ENCODE results near the gene CLIP2.

Gene CLIP2

DNA sequence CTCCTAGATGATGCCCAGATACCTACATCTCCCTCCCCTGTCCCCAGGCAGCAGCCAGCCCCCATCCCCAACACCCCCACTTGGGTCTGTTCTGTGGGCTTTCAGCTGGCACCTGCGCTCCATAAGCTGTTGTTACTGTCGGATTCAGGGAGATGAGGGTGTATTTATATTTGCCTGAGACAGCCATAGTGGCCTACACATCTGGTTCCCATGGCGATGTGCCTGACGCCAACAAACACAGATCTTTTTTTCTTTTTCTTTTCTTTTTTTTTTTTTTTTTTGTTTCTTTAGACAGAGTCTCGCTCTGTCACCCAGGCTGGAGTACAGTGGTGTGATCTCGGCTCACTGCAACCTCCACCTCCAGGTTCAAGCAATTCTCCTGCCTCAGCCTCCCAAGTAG lies 73.1 kb downstream of the CLIP2 start:
- no peak for DNase-seq (ENCODE audit: extremely low spot score)
- ChIA-PET CTCF (interaction anchor here (1.3 kb wide), 1 partner anchor 39 kb away, joined by 3 read pairs; no protein-coding TSS in a partner anchor), POLR2A (no interaction called here)
- no peak for TF ChIP-seq CTCF (IDR thresholded peaks at IDR 0.05; ENCODE audit: control extremely low read depth, extremely low read depth, low read depth, missing control alignments)

GRCh38 chr7:74364061-74364460 lies 74.9 kb downstream of the CLIP2 start:
- CTCF ChIA-PET, result interaction anchor here (1.0 to 1.4 kb wide), 2 partner anchors 11 to 158 kb away, joined by 3 to 4 read pairs; no protein-coding TSS in a partner anchor
- no peak for TF ChIP-seq CTCF (IDR thresholded peaks at IDR 0.05; ENCODE audit: control extremely low read depth, extremely low read depth, low read depth, missing control alignments)
- no peak for DNase-seq (ENCODE audit: extremely low spot score)
- POLR2A ChIA-PET, result no interaction called here

DNA sequence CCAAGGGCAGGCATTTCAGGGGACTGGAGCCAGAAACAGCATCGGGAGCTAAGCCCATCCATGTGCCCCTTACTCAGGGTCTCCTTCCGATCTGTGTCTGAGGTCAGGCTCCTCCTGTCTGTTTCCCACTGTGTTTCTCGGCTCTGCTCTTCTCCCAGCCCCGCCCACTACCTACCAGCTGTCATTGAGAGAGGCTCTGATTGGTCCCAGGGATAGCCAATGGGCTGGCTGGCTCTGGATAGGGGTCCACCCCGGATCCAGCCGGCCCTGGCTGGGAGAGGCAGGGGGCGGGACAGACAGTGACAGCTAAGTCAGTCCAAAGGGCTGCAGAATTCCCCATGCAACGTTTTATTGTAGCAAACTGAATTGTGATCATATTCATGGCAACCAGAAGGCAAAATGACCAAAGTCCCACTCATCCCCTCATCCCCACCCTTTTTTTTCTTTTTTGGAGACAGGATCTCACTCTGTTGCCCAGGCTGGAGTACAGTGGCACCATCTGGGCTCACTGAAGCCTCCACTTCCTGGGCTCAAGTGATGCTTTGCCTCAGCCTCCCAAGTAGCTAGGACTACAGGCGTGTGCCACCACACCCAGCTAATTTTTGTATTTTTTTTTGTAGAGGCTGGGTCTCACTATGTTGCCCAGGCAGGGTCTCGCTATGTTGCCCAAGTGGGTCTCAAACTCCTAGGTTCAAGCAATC lies 76.3 kb downstream of the CLIP2 start:
- ChIA-PET POLR2A (interaction anchor here (0.6 kb wide), 1 partner anchor 91 kb away, joined by 4 read pairs; no protein-coding TSS in a partner anchor), CTCF (interaction anchor here (0.9 to 1.4 kb wide), 4 partner anchors 10 to 159 kb away, joined by 3 to 4 read pairs (median 3); no protein-coding TSS in a partner anchor)
- no peak for TF ChIP-seq CTCF (IDR thresholded peaks at IDR 0.05; ENCODE audit: control extremely low read depth, extremely low read depth, low read depth, missing control alignments)
- DNase-seq (ENCODE audit: extremely low spot score), result no peak

GRCh38 chr7:74371381-74372341 lies 82.5 kb downstream of the CLIP2 start:
- POLR2A ChIA-PET, result no interaction called here
- CTCF ChIA-PET, result interaction anchor here (1.5 kb wide), 1 partner anchor 10 kb away, joined by 3 read pairs; no protein-coding TSS in a partner anchor
- DNase-seq (ENCODE audit: extremely low spot score), result no peak
- TF ChIP-seq CTCF (IDR thresholded peaks at IDR 0.05; ENCODE audit: control extremely low read depth, extremely low read depth, low read depth, missing control alignments), result no peak

DNA sequence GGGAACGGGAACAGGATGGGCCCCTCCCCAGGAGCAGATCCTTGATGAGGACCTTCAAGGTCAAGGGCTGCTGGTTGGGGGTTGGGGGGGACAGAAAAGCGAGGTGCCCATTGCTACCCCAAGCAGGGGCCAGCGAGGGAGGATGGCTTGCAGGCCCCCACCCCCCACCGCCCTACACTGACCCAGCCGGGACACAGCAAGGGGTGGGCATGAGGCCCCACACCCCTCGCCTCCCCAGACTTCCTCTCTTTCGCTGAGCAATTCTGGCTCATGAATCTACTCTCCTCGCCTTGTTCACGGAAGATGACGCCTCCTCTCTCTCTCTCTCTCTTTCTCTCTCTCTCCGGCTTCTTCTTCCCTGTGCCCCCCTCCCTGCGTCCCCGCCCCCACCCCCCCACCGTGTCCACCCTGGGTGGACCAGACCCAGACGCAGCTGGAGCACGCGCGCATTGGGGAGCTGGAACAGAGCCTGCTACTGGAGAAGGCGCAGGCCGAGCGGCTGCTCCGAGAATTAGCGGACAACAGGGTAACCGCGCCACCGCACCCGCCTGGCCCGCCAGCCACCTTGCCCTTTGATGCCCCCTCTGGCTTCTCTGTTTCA lies 83.4 kb downstream of the CLIP2 start:
- no peak for TF ChIP-seq CTCF (IDR thresholded peaks at IDR 0.05; ENCODE audit: control extremely low read depth, extremely low read depth, low read depth, missing control alignments)
- DNase-seq (ENCODE audit: extremely low spot score), result no peak
- POLR2A ChIA-PET, result no interaction called here
- CTCF ChIA-PET, result no interaction called here

GRCh38 chr7:74373536-74373935 lies 84.3 kb downstream of the CLIP2 start:
- ChIA-PET POLR2A (no interaction called here), CTCF (interaction anchor here (0.9 kb wide), 1 partner anchor 28 kb away, joined by 4 read pairs; no protein-coding TSS in a partner anchor)
- TF ChIP-seq CTCF (IDR thresholded peaks at IDR 0.05; ENCODE audit: control extremely low read depth, extremely low read depth, low read depth, missing control alignments), result no peak
- no peak for DNase-seq (ENCODE audit: extremely low spot score)

All from GM10248 (cell line).